Keratinocyte (primary cell): ENCODE data around the gene KAT2B. TPM values are rescaled to one million over a fixed set of nuclear protein-coding genes. Genes with fewer than 3 reads are reported as not detected.

ENCODE experiments used
- DNase-seq: peaks from one replicate; pipeline ENCODE4 v3.0.0-alpha.2; 2011; ENCODE audit warnings: low read depth, missing footprints, low spot score
- FAIRE-seq: peaks from 2 replicates; lab custom pipeline; 2011; peaks lifted over from hg19 to GRCh38; lab: Jason Lieb, UNC
- H2AFZ ChIP-seq: 2 replicates; pipeline ENCODE4 v1.6.0; 2012; ENCODE audit warnings: low read length, control low read depth, inconsistent platforms; ENCODE audit not compliant: control insufficient read depth
- H3K27ac ChIP-seq: 2 replicates; pipeline ENCODE4 v1.5.1; 2011; ENCODE audit warnings: low read length; ENCODE audit not compliant: control insufficient read depth, insufficient read depth
- H3K27me3 ChIP-seq: 3 replicates; pipeline ENCODE4 v1.6.0; 2011; ENCODE audit warnings: low read length; ENCODE audit not compliant: control insufficient read depth, insufficient read depth; ENCODE audit errors: extremely low read depth
- H3K36me3 ChIP-seq, 2 experiments: 2 replicates in 1 of 2; 3 replicates in 1 of 2; pipeline ENCODE4 v1.5.1; 2011; ENCODE audit warnings: low read length in 2 of 2, mild to moderate bottlenecking in 1 of 2; ENCODE audit not compliant: control insufficient read depth in 2 of 2, insufficient read depth in 2 of 2; ENCODE audit errors: extremely low read depth in 1 of 2
- H3K4me1 ChIP-seq: 3 replicates; pipeline ENCODE4 v1.5.1; 2011; ENCODE audit warnings: low read length; ENCODE audit not compliant: control insufficient read depth, insufficient read depth; ENCODE audit errors: extremely low read depth
- H3K4me2 ChIP-seq: 3 replicates; pipeline ENCODE4 v1.6.0; 2011; ENCODE audit warnings: low read depth, low read length; ENCODE audit not compliant: control insufficient read depth, insufficient read depth; ENCODE audit errors: extremely low read depth
- H3K4me3 ChIP-seq, 3 experiments: fragments of 200-600 bp in 1 of 3; sonication (generic) in 1 of 3; 2 replicates in 2 of 3; 3 replicates in 1 of 3; pipeline ENCODE4 v1.5.1; 2011 to 2016; ENCODE audit warnings: low read length in 3 of 3, mild to moderate bottlenecking in 3 of 3, control low read depth in 2 of 3, inconsistent platforms in 1 of 3, low read depth in 1 of 3, mixed read lengths in 1 of 3, mixed run types in 1 of 3, moderate library complexity in 1 of 3; ENCODE audit not compliant: control insufficient read depth in 2 of 3, insufficient read depth in 2 of 3; ENCODE audit errors: extremely low read depth in 1 of 3
- H3K79me2 ChIP-seq: 2 replicates; pipeline ENCODE4 v1.6.0; 2012; ENCODE audit warnings: low read length; ENCODE audit not compliant: control insufficient read depth, insufficient read depth
- H3K9ac ChIP-seq: 3 replicates; pipeline ENCODE4 v1.6.0; 2011; ENCODE audit warnings: low read length; ENCODE audit not compliant: control insufficient read depth, insufficient read depth; ENCODE audit errors: extremely low read depth
- H3K9me1 ChIP-seq: 3 replicates; pipeline ENCODE4 v1.6.0; 2011; ENCODE audit warnings: low read length; ENCODE audit not compliant: control insufficient read depth, insufficient read depth; ENCODE audit errors: extremely low read depth
- H3K9me3 ChIP-seq: 2 replicates; pipeline ENCODE4 v1.5.1; 2012; ENCODE audit warnings: low read depth, low read length; ENCODE audit not compliant: control insufficient read depth
- H4K20me1 ChIP-seq: 3 replicates; pipeline ENCODE4 v1.6.0; 2011; ENCODE audit warnings: low read length; ENCODE audit not compliant: control insufficient read depth, insufficient read depth; ENCODE audit errors: extremely low read depth
- CTCF ChIP-seq, 3 experiments: IDR thresholded peaks in 1 of 3; conservative IDR thresholded peaks in 1 of 3; optimal IDR thresholded peaks in 1 of 3; 2 replicates in 2 of 3; 3 replicates in 1 of 3; pipeline versions ENCODE3 to v1.5.1; 2011; ENCODE audit warnings: low read length in 3 of 3, mild to moderate bottlenecking in 3 of 3, moderate library complexity in 2 of 3, control low read depth in 1 of 3, inconsistent platforms in 1 of 3; ENCODE audit not compliant: insufficient read depth in 2 of 3; ENCODE audit errors: extremely low read depth in 1 of 3
- EZH2 ChIP-seq: IDR thresholded peaks from one replicate; pipeline ENCODE4 v1.6.1; 2012; ENCODE audit warnings: inconsistent platforms, mild to moderate bottlenecking, low read length, moderate library complexity
- dilution Hi-C: fragments of 300-500 bp; cut with MboI; formaldehyde crosslinking; loops from one replicate; pipeline ENCODE4 v1.7.0; 2020; ENCODE audit warnings: low sequenced_read_pairs; ENCODE audit not compliant: extremely low pct_ligation_motif_present
- polyA minus RNA-seq, 3 experiments: library from RNA; depleted of rRNA, polyadenylated mRNA; stranded (reverse); fragments of >200 nt; gene quantifications; 1 replicate in 1 of 3; 2 replicates in 1 of 3; 3 replicates in 1 of 3; pipeline ENCODE4 v1.2.3, GENCODE V29; 2011
- polyA plus RNA-seq, 5 experiments: library from polyadenylated mRNA; depleted of rRNA in 3 of 5; stranded (reverse) in 3 of 5; stranded (forward) in 1 of 5; unstranded in 1 of 5; fragments of >200 nt; gene quantifications; 1 replicate in 1 of 5; 2 replicates in 3 of 5; 3 replicates in 1 of 5; pipeline versions ENCODE4 v1.2.1 to v1.2.3, GENCODE V29; 2011 to 2012; ENCODE audit warnings: missing spikeins in 2 of 5, low read depth in 1 of 5, low replicate concordance in 1 of 5

The KAT2B gene
- polyA plus RNA-seq, result 3.3 to 4.6 TPM (median 3.7 TPM) in 3 replicates
- 27.3 TPM for polyA plus RNA-seq (2011; ENCODE audit: low read depth)
- polyA plus RNA-seq (2011; cell fraction: cytosol; rRNA removed), result 2.9 and 5.7 TPM in 2 replicates
- polyA plus RNA-seq (2011; cell fraction: nucleus; rRNA removed), result 3.9 and 5.5 TPM in 2 replicates
- 3.0 and 8.2 TPM in 2 replicates for polyA plus RNA-seq (2012; ENCODE audit: low replicate concordance)
- 1.4 to 6.0 TPM (median 2.1 TPM) in 3 replicates for polyA minus RNA-seq
- polyA minus RNA-seq (2011; cell fraction: cytosol; rRNA and poly(A)+ RNA removed), result 3.8 TPM
- 5.0 and 5.3 TPM in 2 replicates for polyA minus RNA-seq (2011; cell fraction: nucleus; rRNA and poly(A)+ RNA removed)

- Histone ChIP-seq H3K9me1 (no peaks in the 10 kb centered on the region), H3K36me3 (no peaks in the 10 kb centered on the region), H3K27ac (no peak within 1 kb of the TSS), H3K4me3 (peak within 1 kb of the TSS; percentile 59 to 78 (median 72)), H3K27me3 (no peaks in the 10 kb centered on the region), H3K4me2 (peak within 1 kb of the TSS; percentile 91), H3K79me2 (no peaks in the 10 kb centered on the region), H3K9ac (peak within 1 kb of the TSS; percentile 45), H2AFZ (peak within 1 kb of the TSS; percentile 87), H4K20me1 (no peaks in the 10 kb centered on the region), H3K4me1 (peaks cover 8% of the 10 kb centered on the region), H3K9me3 (no peaks in the 10 kb centered on the region)
- dilution Hi-C loops, result no loop called here
- FAIRE-seq (no peak), DNase-seq (no peak)
- TF ChIP-seq CTCF (optimal IDR thresholded peaks at IDR 0.05 in 1 of 3, IDR thresholded peaks at IDR 0.05 in 1 of 3, conservative IDR thresholded peaks at IDR 0.05 in 1 of 3; ENCODE audit: extremely low read depth in 1 of 3, insufficient read depth in 2 of 3, low read length in 3 of 3) (peak in 2 of 3 experiments; percentile 51 to 80), EZH2 (no peak)
Observed at GRCh38 chr3:20039765-20040547, at the start of gene KAT2B. Gene KAT2B (plus strand): TSS chr3:20040446. CDS start chr3:20040478, 32 bp downstream.

- Histone ChIP-seq H3K27ac (no peak overlapping the region), H3K9ac (no peak overlapping the region), H2AFZ (no peak overlapping the region), H3K4me2 (no peak overlapping the region), H4K20me1 (no peaks in the 10 kb centered on the region), H3K27me3 (no peaks in the 10 kb centered on the region), H3K4me3 (no peak overlapping the region), H3K36me3 (no peaks in the 10 kb centered on the region), H3K4me1 (no peaks in the 10 kb centered on the region), H3K79me2 (no peaks in the 10 kb centered on the region), H3K9me3 (no peaks in the 10 kb centered on the region), H3K9me1 (no peaks in the 10 kb centered on the region)
- FAIRE-seq (no peak), DNase-seq (no peak)
- dilution Hi-C loops, result no loop called here
- TF ChIP-seq EZH2 (no peak), CTCF (optimal IDR thresholded peaks at IDR 0.05 in 1 of 3, IDR thresholded peaks at IDR 0.05 in 1 of 3, conservative IDR thresholded peaks at IDR 0.05 in 1 of 3; ENCODE audit: extremely low read depth in 1 of 3, insufficient read depth in 2 of 3, low read length in 3 of 3) (no peak)
Observed at GRCh38 chr3:19994796-19995195, 45.5 kb upstream of the KAT2B start.
